CD14-positive monocyte (primary cell): ENCODE data around the gene QPCT. TPM values are rescaled to one million over a fixed set of nuclear protein-coding genes. Genes with fewer than 3 reads are reported as not detected.

ENCODE experiments used
- DNase-seq, 3 donors: peaks; one replicate each; pipeline ENCODE4 v3.0.0-alpha.2; 2011 to 2022
- H2AFZ ChIP-seq: 2 replicates; pipeline ENCODE4 v1.6.0; 2012; ENCODE audit warnings: mild to moderate bottlenecking, low read depth, low read length, inconsistent platforms; ENCODE audit not compliant: insufficient read depth, poor library complexity, severe bottlenecking
- H3K27ac ChIP-seq, 2 donors: 1 replicate in 1 of 2; 2 replicates in 1 of 2; pipeline ENCODE4 v1.5.1; 2012 to 2013; ENCODE audit warnings: low read length in 2 of 2, control low read depth in 1 of 2, inconsistent platforms in 1 of 2, low read depth in 1 of 2, mild to moderate bottlenecking in 1 of 2
- H3K27me3 ChIP-seq, 2 donors: one replicate each; pipeline versions ENCODE4 v1.6.0 to v1.6.1; 2011 to 2013; ENCODE audit warnings: low read length in 2 of 2; ENCODE audit not compliant: control insufficient read depth in 2 of 2, insufficient read depth in 2 of 2
- H3K36me3 ChIP-seq, 2 donors: replicated peaks in 1 of 2; 1 replicate in 1 of 2; 2 replicates in 1 of 2; pipeline versions ENCODE4 v1.5.1 to v1.6.1; 2012 to 2013; ENCODE audit warnings: low read length in 2 of 2, control low read depth in 1 of 2, inconsistent platforms in 1 of 2, mild to moderate bottlenecking in 1 of 2; ENCODE audit not compliant: insufficient read depth in 2 of 2, control insufficient read depth in 1 of 2
- H3K4me1 ChIP-seq, 2 donors: 1 replicate in 1 of 2; 2 replicates in 1 of 2; pipeline versions ENCODE4 v1.5.1 to v1.6.1; 2012 to 2013; ENCODE audit warnings: low read length in 2 of 2, control low read depth in 1 of 2, inconsistent platforms in 1 of 2, mild to moderate bottlenecking in 1 of 2, moderate library complexity in 1 of 2; ENCODE audit not compliant: insufficient read depth in 2 of 2, control insufficient read depth in 1 of 2
- H3K4me2 ChIP-seq: replicated peaks from 2 replicates; pipeline ENCODE3; 2012; ENCODE audit warnings: low read length, moderate library complexity, mild to moderate bottlenecking; ENCODE audit not compliant: poor library complexity, severe bottlenecking; ENCODE audit errors: extremely low read depth
- H3K4me3 ChIP-seq, 3 experiments: fragments of 200-600 bp in 1 of 3; sonication (generic) in 1 of 3; replicated peaks in 1 of 3; 1 replicate in 2 of 3; 2 replicates in 1 of 3; pipeline ENCODE4 v1.5.1; 2011 to 2013; ENCODE audit warnings: low read length in 3 of 3, mild to moderate bottlenecking in 3 of 3, control low read depth in 2 of 3, low read depth in 2 of 3, inconsistent platforms in 1 of 3, moderate library complexity in 1 of 3
- H3K79me2 ChIP-seq: 2 replicates; pipeline ENCODE4 v1.6.0; 2012; ENCODE audit warnings: mild to moderate bottlenecking, control low read depth, inconsistent platforms, low read length, moderate library complexity; ENCODE audit not compliant: insufficient read depth
- H3K9ac ChIP-seq: 2 replicates; pipeline ENCODE4 v1.6.0; 2017; ENCODE audit warnings: low read length, mild to moderate bottlenecking; ENCODE audit not compliant: insufficient read depth, poor library complexity, severe bottlenecking
- H3K9me3 ChIP-seq, 2 donors: replicated peaks in 1 of 2; 1 replicate in 1 of 2; 2 replicates in 1 of 2; pipeline versions ENCODE4 v1.5.1 to v1.6.1; 2012 to 2013; ENCODE audit warnings: low read length in 2 of 2, control low read depth in 1 of 2; ENCODE audit not compliant: control insufficient read depth in 1 of 2, insufficient read depth in 1 of 2
- H4K20me1 ChIP-seq: 2 replicates; pipeline ENCODE4 v1.6.0; 2012; ENCODE audit warnings: mild to moderate bottlenecking, low read length, control low read depth, moderate library complexity; ENCODE audit not compliant: insufficient read depth
- H3K27ac Mint-ChIP-seq, 7 donors: one replicate each; pipeline ENCODE4 v1.8.0; 2020; ENCODE audit warnings: mild to moderate bottlenecking in 7 of 7, mixed read lengths in 7 of 7, moderate library complexity in 6 of 7, inconsistent platforms in 2 of 7
- H3K27me3 Mint-ChIP-seq, 3 donors: one replicate each; pipeline ENCODE4 v1.8.0; 2021 to 2022; ENCODE audit warnings: low read depth in 3 of 3, mild to moderate bottlenecking in 3 of 3, mixed read lengths in 3 of 3, moderate library complexity in 3 of 3, inconsistent platforms in 1 of 3
- H3K36me3 Mint-ChIP-seq, 2 donors: one replicate each; pipeline ENCODE4 v1.8.0; 2020; ENCODE audit warnings: mixed read lengths in 2 of 2, inconsistent platforms in 1 of 2, mild to moderate bottlenecking in 1 of 2
- H3K4me1 Mint-ChIP-seq: one replicate; pipeline ENCODE4 v1.8.0; 2020; ENCODE audit warnings: mild to moderate bottlenecking, mixed read lengths
- H3K4me3 Mint-ChIP-seq, 2 donors: one replicate each; pipeline ENCODE4 v1.8.0; 2020; ENCODE audit warnings: mild to moderate bottlenecking in 2 of 2, mixed read lengths in 2 of 2, moderate library complexity in 1 of 2
- H3K9me3 Mint-ChIP-seq, 7 donors: one replicate each; pipeline ENCODE4 v1.8.0; 2020 to 2022; ENCODE audit warnings: mixed read lengths in 7 of 7, mild to moderate bottlenecking in 6 of 7, moderate library complexity in 6 of 7, inconsistent platforms in 2 of 7
- WGBS: methylation state at CpG from one replicate; pipeline ENCODE4 v1.1.5; 2013; ENCODE audit warnings: missing lambda C conversion rate; ENCODE audit not compliant: insufficient coverage; 5-methylcytosine and 5-hydroxymethylcytosine counted together
- intact Hi-C, 2 donors: fragments of 100-400 bp; cut with micrococcal nuclease; formaldehyde crosslinking; loops; one replicate each; pipeline versions ENCODE4 v1.15.0 to v1.15.1; 2023
- polyA plus RNA-seq, 3 donors: library from polyadenylated mRNA; depleted of rRNA in 1 of 3; unstranded in 2 of 3; stranded (reverse) in 1 of 3; fragments of 300-500 nt in 2 of 3; fragments of >200 nt in 1 of 3; fragmentation: Illumina TruSeq in 2 of 3; gene quantifications; 1 replicate in 2 of 3; 2 replicates in 1 of 3; pipeline ENCODE4 v1.2.3, GENCODE V29; 2012 to 2021
- TF ChIP-seq, protein P1 (sequence below): fragments of 200-600 bp; IDR thresholded peaks from one replicate; pipeline ENCODE4 v1.8.0; 2022; ENCODE audit warnings: antibody characterized with exemption, mild to moderate bottlenecking

The QPCT gene
- polyA plus RNA-seq, 3 donors, result 54.7 to 302 (median 272) TPM

DNA sequence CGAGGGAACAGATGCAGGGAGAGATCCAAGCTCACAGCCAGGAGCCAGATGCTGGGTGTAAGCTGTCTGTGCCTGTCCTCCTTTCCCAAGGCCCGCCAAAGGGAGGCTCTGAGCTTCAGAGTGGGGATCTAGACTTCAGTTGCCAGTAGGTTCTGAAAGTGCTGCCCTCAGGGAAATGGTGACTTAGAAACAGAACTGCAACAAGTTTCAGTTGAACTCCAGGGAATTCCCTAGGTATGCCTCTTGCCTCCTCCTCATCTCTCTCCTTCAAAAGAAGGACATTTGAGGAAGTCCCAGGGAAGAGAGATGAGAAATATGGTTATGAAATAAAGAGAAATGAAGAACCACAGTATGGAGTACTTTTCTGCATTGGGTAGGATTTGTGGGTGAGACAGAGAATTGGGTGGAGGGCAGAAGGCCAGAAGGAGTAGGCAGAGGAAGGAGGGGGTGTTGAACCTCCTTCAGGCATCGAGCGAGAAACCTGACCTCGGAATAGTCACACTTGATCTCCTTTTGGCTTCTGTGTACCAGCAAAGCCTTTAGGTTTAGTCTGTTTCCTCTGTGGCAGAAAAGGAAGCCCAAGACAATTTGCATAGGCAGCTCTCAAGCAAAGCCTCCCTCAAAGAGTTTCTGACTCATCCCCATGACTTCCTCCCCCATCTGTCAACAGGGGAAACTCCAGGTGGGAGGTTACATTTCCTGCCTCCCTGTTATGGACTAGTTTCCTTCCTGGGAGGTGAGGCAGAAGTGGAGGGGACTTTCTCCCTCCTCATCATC, 45.7 kb downstream of the QPCT start:
- H3K27me3 ChIP-seq, result no peaks in the 10 kb centered on the region
- peak overlapping the region in 1 of 3 experiments; percentile 49 for H3K4me3 ChIP-seq
- peak overlapping the region; percentile 48 to 80 for H3K4me3 Mint-ChIP-seq
- intact Hi-C loops, result loop anchor here (2.0 to 10.0 kb wide), 3 partner anchors 439 to 885 kb away; no protein-coding TSS in a partner anchor
- H3K4me2 ChIP-seq, result peak overlapping the region; percentile 57
- H2AFZ ChIP-seq, result no peak overlapping the region
- H3K9me3 Mint-ChIP-seq, result peaks cover 0 to 2% (median 0%) of the 10 kb centered on the region in 7 donors
- TF ChIP-seq, protein P1, sequence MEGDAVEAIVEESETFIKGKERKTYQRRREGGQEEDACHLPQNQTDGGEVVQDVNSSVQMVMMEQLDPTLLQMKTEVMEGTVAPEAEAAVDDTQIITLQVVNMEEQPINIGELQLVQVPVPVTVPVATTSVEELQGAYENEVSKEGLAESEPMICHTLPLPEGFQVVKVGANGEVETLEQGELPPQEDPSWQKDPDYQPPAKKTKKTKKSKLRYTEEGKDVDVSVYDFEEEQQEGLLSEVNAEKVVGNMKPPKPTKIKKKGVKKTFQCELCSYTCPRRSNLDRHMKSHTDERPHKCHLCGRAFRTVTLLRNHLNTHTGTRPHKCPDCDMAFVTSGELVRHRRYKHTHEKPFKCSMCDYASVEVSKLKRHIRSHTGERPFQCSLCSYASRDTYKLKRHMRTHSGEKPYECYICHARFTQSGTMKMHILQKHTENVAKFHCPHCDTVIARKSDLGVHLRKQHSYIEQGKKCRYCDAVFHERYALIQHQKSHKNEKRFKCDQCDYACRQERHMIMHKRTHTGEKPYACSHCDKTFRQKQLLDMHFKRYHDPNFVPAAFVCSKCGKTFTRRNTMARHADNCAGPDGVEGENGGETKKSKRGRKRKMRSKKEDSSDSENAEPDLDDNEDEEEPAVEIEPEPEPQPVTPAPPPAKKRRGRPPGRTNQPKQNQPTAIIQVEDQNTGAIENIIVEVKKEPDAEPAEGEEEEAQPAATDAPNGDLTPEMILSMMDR, result no peak
- peak overlapping the region; percentile 6 for H3K9ac ChIP-seq
- DNase-seq, result peak; percentile 86 to 99 (median 90)
- H3K79me2 ChIP-seq, result no peaks in the 10 kb centered on the region
- H3K36me3 Mint-ChIP-seq, result peaks cover 0 to 2% of the 10 kb centered on the region in 2 donors
- H3K27me3 Mint-ChIP-seq, result peaks cover 0 to 2% (median 2%) of the 10 kb centered on the region in 3 donors
- peak overlapping the region; percentile 77 to 83 for H3K27ac ChIP-seq
- H3K36me3 ChIP-seq, result no peaks in the 10 kb centered on the region
- peak overlapping the region in 5 of 7 donors; percentile 94 to 99 (median 98) for H3K27ac Mint-ChIP-seq
- H3K4me1 ChIP-seq, result peaks cover 55 to 58% of the 10 kb centered on the region in 2 donors
- WGBS, result 34% methylated on average over 5 of the region's 5 CpGs
- no peaks in the 10 kb centered on the region for H4K20me1 ChIP-seq
- H3K9me3 ChIP-seq, result no peaks in the 10 kb centered on the region
- peaks cover 21% of the 10 kb centered on the region for H3K4me1 Mint-ChIP-seq

DNA sequence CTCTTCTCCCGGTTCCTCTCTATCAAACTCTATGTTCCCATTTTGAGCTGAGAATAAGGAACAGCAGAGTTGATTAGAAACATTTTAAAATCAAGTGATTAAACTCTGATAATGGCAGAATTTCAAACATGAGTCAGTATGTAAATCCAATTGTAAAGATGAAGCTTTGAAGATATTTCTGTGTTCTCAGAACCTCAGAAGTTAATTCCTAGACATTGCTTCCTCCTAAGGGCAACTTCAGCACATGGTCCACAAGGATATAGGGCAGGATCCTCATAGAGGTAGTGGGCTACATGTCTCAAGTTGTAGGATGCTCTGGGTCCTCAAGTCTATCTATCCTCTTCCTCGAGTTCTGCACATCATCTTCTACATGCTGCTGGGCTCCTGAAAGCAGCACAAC, 46.3 kb downstream of the QPCT start:
- Mint-ChIP-seq H3K36me3 (peaks cover 0 to 2% of the 10 kb centered on the region in 2 donors), H3K9me3 (peaks cover 0 to 2% (median 0%) of the 10 kb centered on the region in 7 donors), H3K4me1 (peaks cover 23% of the 10 kb centered on the region), H3K27ac (peak overlapping the region in 5 of 7 donors; percentile 94 to 99 (median 98)), H3K27me3 (peaks cover 0 to 2% (median 0%) of the 10 kb centered on the region in 3 donors), H3K4me3 (peak overlapping the region in 1 of 2 donors; percentile 80)
- Histone ChIP-seq H3K27me3 (no peaks in the 10 kb centered on the region), H3K79me2 (no peaks in the 10 kb centered on the region), H3K9me3 (no peaks in the 10 kb centered on the region), H3K27ac (peak overlapping the region; percentile 77 to 83), H3K4me3 (peak overlapping the region in 1 of 3 experiments; percentile 2), H3K36me3 (no peaks in the 10 kb centered on the region), H3K4me2 (peak overlapping the region; percentile 57), H3K9ac (no peak overlapping the region), H4K20me1 (no peaks in the 10 kb centered on the region), H3K4me1 (peaks cover 55 to 59% of the 10 kb centered on the region in 2 donors), H2AFZ (no peak overlapping the region)
- intact Hi-C loops, result loop anchor here (2.0 to 10.0 kb wide), 3 partner anchors 438 to 884 kb away; no protein-coding TSS in a partner anchor
- TF ChIP-seq, protein P1, result no peak
- WGBS, result no CpG with 5 or more reads among the region's 2 CpGs
- no peak for DNase-seq
